DOHH2 (cell line): Measurements from ENCODE around the gene DSCAML1.

ENCODE experiments used
- H3F3A ChIP-seq: fragments of 200-600 bp; sonication (generic), shearing (Covaris generic); 2 replicates; pipeline ENCODE4 v1.6.0; 2016; ENCODE audit warnings: antibody characterized with exemption, mild to moderate bottlenecking; ENCODE audit not compliant: control insufficient read depth, insufficient read depth
- H3K27ac ChIP-seq: fragments of 200-600 bp; sonication (generic); 2 replicates; pipeline ENCODE4 v1.5.1; 2014; ENCODE audit warnings: low read depth, mild to moderate bottlenecking, low read length, moderate library complexity
- H3K27me3 ChIP-seq: fragments of 200-600 bp; sonication (generic); 2 replicates; pipeline ENCODE4 v1.6.1; 2014; ENCODE audit warnings: mild to moderate bottlenecking, low read length, mixed read lengths; ENCODE audit not compliant: control insufficient read depth
- H3K36me3 ChIP-seq: fragments of 200-600 bp; sonication (generic); 2 replicates; pipeline ENCODE4 v1.6.1; 2014; ENCODE audit warnings: mild to moderate bottlenecking, low read length, moderate library complexity, mixed read lengths; ENCODE audit not compliant: control insufficient read depth
- H3K4me1 ChIP-seq: fragments of 200-600 bp; sonication (generic); 2 replicates; pipeline ENCODE4 v1.6.1; 2014; ENCODE audit warnings: mild to moderate bottlenecking, low read length, mixed read lengths; ENCODE audit not compliant: control insufficient read depth
- H3K4me2 ChIP-seq: fragments of 200-600 bp; sonication (generic); 2 replicates; pipeline ENCODE4 v1.6.0; 2014; ENCODE audit warnings: mild to moderate bottlenecking, low read length, moderate library complexity
- H3K4me3 ChIP-seq: fragments of 200-600 bp; sonication (generic); 2 replicates; pipeline ENCODE4 v1.5.1; 2014; ENCODE audit warnings: mild to moderate bottlenecking, low read length, mixed read lengths
- H3K79me2 ChIP-seq: fragments of 200-600 bp; sonication (generic); 2 replicates; pipeline ENCODE4 v1.6.1; 2014; ENCODE audit warnings: mild to moderate bottlenecking, low read length, mixed read lengths; ENCODE audit not compliant: control insufficient read depth
- H3K9me2 ChIP-seq: fragments of 200-600 bp; sonication (generic); replicated peaks from 2 replicates; pipeline ENCODE4 v1.6.1; 2014; ENCODE audit warnings: mild to moderate bottlenecking, low read length, mixed read lengths; ENCODE audit not compliant: control insufficient read depth
- H3K9me3 ChIP-seq: fragments of 200-600 bp; sonication (generic); 2 replicates; pipeline ENCODE4 v1.6.1; 2014; ENCODE audit warnings: antibody characterized with exemption, low read length, mixed read lengths; ENCODE audit not compliant: control insufficient read depth, insufficient read depth
- H4K20me1 ChIP-seq: fragments of 200-600 bp; sonication (generic); 2 replicates; pipeline ENCODE4 v1.6.0; 2014; ENCODE audit warnings: low read depth, mild to moderate bottlenecking, antibody characterized with exemption, low read length, moderate library complexity; ENCODE audit not compliant: control insufficient read depth, insufficient read depth
- EZH2phosphoT487 ChIP-seq: fragments of 200-600 bp; sonication (generic); IDR thresholded peaks from 2 replicates; pipeline ENCODE4 v1.6.1; 2017; ENCODE audit warnings: borderline replicate concordance, mild to moderate bottlenecking, antibody characterized with exemption, low read length, moderate library complexity, mixed read lengths
- TF ChIP-seq, protein P1 (sequence below): fragments of 200-600 bp; sonication (generic); IDR thresholded peaks from one replicate; pipeline ENCODE4 v1.5.1; 2014; ENCODE audit warnings: antibody characterized with exemption, mild to moderate bottlenecking, low read depth, low read length; ENCODE audit not compliant: poor library complexity, severe bottlenecking

DSCAML1 gene

DNA sequence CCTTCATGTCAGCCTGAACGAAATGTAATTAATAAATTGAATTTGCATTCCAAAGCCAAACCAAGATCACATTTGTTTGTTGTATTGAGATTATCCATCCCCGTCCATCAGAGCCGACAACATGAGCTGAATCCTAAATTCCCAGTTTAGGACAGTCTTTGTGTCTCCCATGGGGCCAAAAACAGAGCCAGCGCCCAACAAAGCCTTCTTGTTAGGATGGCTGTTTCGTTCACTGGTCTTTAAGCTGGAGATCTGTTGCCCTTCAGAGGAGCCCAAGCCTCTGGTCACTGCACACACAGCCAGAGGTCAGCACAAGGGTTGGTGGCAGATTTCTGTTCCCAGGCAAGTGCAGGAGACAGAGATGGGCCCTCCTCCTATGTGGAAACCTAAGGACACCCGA, 25.8 kb downstream of the DSCAML1 start:
- no peaks in the 10 kb centered on the region for H3K9me2 ChIP-seq
- H3K27me3 ChIP-seq: no peaks in the 10 kb centered on the region
- TF ChIP-seq EZH2phosphoT487: no peak
- TF ChIP-seq, protein P1, sequence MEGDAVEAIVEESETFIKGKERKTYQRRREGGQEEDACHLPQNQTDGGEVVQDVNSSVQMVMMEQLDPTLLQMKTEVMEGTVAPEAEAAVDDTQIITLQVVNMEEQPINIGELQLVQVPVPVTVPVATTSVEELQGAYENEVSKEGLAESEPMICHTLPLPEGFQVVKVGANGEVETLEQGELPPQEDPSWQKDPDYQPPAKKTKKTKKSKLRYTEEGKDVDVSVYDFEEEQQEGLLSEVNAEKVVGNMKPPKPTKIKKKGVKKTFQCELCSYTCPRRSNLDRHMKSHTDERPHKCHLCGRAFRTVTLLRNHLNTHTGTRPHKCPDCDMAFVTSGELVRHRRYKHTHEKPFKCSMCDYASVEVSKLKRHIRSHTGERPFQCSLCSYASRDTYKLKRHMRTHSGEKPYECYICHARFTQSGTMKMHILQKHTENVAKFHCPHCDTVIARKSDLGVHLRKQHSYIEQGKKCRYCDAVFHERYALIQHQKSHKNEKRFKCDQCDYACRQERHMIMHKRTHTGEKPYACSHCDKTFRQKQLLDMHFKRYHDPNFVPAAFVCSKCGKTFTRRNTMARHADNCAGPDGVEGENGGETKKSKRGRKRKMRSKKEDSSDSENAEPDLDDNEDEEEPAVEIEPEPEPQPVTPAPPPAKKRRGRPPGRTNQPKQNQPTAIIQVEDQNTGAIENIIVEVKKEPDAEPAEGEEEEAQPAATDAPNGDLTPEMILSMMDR: no peak

GRCh38 chr11:117770061-117770460, 27.0 kb downstream of the DSCAML1 start:
- TF ChIP-seq, protein P1: no peak
- TF ChIP-seq EZH2phosphoT487: no peak
- Histone ChIP-seq H3K4me3 (no peak overlapping the region), H3K4me1 (no peaks in the 10 kb centered on the region), H3F3A (no peaks in the 10 kb centered on the region), H3K36me3 (no peaks in the 10 kb centered on the region), H3K4me2 (no peak overlapping the region), H3K9me2 (no peaks in the 10 kb centered on the region), H3K9me3 (no peaks in the 10 kb centered on the region), H3K27ac (no peak overlapping the region), H3K27me3 (no peaks in the 10 kb centered on the region), H4K20me1 (no peaks in the 10 kb centered on the region), H3K79me2 (no peaks in the 10 kb centered on the region)

More for the DNA sequence above, 25.8 kb downstream of the DSCAML1 start:
- Histone ChIP-seq H3K79me2 (no peaks in the 10 kb centered on the region), H3K4me2 (no peak overlapping the region), H4K20me1 (no peaks in the 10 kb centered on the region), H3K36me3 (no peaks in the 10 kb centered on the region), H3K4me1 (no peaks in the 10 kb centered on the region), H3K4me3 (no peak overlapping the region), H3K9me3 (no peaks in the 10 kb centered on the region), H3F3A (no peaks in the 10 kb centered on the region), H3K27ac (no peak overlapping the region)

GRCh38 chr11:117769533-117769932, 27.5 kb downstream of the DSCAML1 start:
- H3K79me2 ChIP-seq: no peaks in the 10 kb centered on the region
- H3K27me3 ChIP-seq: no peaks in the 10 kb centered on the region
- TF ChIP-seq EZH2phosphoT487: no peak
- TF ChIP-seq, protein P1: no peak
- H3K27ac ChIP-seq: no peak overlapping the region
- no peaks in the 10 kb centered on the region for H3K9me2 ChIP-seq
- H3K4me3 ChIP-seq: no peak overlapping the region
- H3F3A ChIP-seq: no peaks in the 10 kb centered on the region
- H3K4me2 ChIP-seq: no peak overlapping the region
- H3K9me3 ChIP-seq: no peaks in the 10 kb centered on the region
- H3K4me1 ChIP-seq: no peaks in the 10 kb centered on the region
- H3K36me3 ChIP-seq: no peaks in the 10 kb centered on the region
- H4K20me1 ChIP-seq: no peaks in the 10 kb centered on the region

DNA sequence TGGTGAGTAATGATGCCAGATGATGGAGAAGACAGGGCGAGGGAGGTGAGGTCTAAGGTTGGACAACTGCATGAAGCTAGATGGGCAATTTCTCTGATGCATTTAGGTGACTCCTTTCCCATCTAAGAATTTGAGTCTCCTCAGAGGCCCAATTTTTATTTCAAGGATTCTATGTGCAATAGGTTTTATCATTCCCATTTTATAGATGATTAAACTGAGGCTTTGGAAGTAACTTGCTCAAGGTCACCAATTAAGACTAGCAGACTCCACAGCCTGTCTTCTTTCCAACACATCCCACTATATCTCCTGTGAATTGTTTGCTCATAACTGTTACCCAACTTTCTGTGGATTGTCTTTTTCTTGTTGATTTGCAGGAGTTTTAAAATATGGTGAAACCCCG, 28.5 kb downstream of the DSCAML1 start:
- H3K79me2 ChIP-seq: no peaks in the 10 kb centered on the region
- TF ChIP-seq EZH2phosphoT487: no peak
- TF ChIP-seq, protein P1: no peak
- H3K4me3 ChIP-seq: no peak overlapping the region
- no peaks in the 10 kb centered on the region for H3K36me3 ChIP-seq
- H3K4me2 ChIP-seq: no peak overlapping the region
- no peaks in the 10 kb centered on the region for H3K4me1 ChIP-seq
- H3K9me3 ChIP-seq: no peaks in the 10 kb centered on the region
- no peaks in the 10 kb centered on the region for H4K20me1 ChIP-seq
- H3K9me2 ChIP-seq: no peaks in the 10 kb centered on the region
- H3K27me3 ChIP-seq: no peaks in the 10 kb centered on the region
- no peaks in the 10 kb centered on the region for H3F3A ChIP-seq
- H3K27ac ChIP-seq: no peak overlapping the region
